GM19193 (cell line): Measurements from ENCODE around the gene CX3CR1.

Experiments
- POLR2A ChIP-seq: IDR thresholded peaks from 4 replicates; pipeline ENCODE4 v1.6.1; 2011; ENCODE audit not compliant: insufficient read depth, insufficient read length; ENCODE audit errors: extremely low read depth

CX3CR1 gene

DNA sequence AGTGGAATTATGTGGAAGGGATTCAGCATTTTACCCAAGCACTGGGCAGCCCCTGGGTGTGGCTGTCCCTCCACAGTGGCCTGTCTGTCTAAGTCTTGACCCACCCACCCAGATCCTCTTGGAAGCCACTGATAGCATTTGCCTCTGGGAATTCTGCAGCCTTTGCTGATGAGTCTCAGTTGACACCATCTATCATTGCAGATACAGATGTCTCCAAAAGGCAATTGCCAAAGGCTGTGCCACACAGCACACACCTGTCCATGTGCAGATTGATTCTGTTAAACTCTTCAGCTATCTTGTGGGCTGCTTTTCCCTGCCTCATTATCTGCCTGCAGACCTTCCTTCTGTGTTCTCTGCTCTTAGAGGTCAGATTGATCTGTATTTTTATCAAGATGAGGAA, 18.1 kb downstream of the CX3CR1 start:
- TF ChIP-seq POLR2A, result no peak

DNA sequence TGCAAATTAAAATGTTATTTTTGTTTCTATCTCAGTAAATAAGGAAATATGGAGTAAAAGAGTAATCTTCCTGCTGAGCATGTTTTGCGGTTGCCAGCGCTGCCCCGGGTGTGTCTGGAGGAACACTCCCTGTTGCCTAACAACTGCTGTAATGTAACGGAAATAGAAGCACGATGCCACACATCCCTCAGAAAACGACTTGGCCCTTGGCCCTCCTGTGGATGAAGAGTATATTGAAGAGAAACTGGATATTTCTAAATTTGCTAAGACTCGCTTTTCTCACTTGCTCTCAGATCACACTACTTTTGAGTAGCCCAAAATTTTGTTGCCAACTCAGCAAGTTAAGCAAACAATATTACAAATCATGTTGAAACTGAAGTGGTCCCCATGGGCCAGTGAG, 18.9 kb downstream of the CX3CR1 start:
- no peak for TF ChIP-seq POLR2A

DNA sequence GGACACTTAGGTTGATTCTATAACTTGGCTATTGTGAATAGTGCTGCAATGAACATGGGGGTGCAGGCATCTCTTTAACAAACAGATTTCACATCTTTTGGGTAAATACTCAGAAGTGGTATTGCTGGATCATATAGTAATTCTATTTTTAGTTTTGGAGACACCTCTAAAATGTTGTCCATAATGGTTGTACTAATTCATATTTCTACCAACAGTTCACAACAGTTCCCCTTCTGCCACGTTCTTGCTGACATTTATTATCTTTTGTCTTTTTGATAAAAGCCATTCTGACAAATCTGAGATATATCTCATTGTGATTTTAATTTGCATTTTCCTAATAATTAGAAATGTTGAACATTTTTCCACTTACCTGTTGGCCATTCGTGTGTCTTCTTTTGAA, 19.5 kb downstream of the CX3CR1 start:
- no peak for TF ChIP-seq POLR2A

DNA sequence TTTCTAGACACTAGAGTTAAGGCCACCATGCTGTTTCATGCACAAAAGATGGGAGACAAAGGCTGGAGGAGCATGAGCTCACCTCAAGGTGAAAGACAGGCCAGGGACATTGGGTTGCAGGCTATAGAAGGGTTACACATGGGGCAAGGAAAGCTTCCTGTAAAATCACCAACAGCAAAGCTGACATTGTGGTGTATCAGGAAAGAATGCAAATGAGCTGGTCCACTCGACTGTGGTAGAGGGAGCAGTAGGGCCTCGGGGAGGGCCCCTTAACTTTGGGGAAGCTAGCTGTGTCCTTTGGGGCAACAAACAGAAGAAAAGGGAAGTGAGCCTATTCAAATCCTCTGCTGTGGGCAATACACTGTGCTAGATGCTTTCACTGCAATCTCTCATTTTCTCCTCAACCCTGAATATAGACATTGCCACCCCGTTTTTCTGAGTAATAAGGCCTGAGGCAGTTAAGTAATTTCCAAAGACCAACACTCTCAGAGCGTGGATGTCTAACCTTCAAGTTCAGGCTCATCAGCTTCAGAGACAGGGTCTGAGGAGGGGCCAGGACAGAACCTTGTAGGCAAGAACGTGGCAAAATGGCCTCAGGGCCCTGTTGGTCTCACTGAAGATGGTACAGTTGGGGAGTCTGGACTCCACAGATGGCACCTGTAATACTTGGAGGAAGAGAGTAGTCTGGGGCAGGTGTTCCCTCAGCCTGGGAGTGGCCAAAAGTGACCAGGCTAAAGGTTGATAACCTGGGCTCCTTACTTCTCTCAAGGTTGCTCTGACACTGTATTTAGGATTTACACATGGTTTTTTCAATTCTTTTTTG, 24.1 kb downstream of the CX3CR1 start:
- TF ChIP-seq POLR2A, result no peak

DNA sequence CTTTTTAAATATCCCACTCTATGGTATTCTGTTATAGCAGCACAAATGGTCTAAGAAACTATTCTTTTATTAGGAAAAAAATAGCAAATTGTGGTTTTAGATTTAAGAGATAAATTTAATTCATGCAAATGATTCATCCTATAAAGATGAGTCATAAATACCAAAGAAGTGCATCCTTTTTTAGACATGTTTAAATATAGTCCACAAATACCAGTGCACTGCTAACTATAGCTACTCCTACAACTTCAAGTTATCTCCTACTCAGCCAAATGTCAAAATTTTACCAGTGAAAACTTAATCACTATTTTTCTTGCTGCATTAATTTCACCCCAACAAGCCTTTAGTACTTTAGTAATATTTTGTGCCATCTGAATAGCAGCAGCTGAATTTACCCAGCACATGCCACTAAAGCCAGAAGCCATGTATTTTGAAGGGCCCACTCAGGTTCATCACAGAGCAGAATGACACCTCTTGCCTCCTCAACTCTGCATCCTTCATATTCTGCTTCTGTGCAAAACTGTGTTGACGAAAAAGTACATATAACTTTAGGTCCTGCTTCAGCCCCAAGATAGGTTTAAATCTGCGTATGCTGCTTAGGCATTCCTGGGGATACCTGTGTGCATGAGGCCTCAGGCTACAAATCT, 24.9 kb downstream of the CX3CR1 start:
- TF ChIP-seq POLR2A, result no peak

DNA sequence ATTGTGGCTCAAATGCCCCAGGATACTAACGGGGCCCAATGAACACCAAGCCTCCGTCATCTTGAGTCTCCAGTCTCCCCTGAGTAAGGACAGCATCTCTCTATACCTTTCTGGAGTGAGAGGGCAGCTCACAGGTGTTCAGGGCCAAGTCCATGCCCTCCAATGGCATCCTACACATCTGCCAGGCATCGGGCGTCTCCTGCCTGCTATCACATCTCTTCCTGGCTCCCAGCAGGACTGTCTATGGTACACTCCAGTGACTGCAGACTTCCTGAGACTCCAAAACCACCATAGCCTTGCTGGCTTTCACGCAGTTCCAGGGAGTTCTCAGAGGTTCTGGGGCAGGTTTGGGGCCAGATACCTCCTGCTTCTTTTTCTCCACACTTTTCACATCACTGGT, 28.3 kb downstream of the CX3CR1 start:
- no peak for TF ChIP-seq POLR2A

DNA sequence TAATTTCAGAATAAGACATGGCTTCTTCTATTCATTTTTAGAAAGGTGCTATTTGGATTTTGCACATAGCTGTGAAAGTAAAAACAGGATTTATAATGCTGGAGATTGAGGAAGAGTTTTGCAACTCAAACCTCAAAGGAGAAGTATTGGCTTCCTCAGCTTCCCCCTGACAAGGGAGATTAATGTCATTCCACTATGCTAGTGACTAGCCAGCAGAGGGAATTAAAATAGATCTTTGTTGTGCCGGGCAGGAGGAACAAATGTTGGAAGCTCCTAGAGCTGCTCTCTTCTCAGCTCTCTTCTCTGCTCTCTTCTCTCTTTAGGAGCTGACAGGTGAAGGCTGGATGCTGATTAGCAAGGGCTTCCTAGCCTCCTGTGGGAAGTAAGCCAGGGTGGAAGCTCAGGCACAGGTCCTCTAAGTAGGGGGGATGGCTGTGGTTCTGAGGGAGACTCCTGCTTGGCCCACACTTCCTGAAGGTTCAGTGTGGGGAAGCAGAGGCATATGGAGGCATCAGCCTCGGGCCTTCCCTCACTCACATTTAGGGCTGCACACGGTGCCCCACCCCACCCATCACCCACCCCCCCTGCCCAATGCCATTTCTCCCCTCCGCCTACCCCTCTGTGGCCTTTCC, 29.6 kb downstream of the CX3CR1 start:
- TF ChIP-seq POLR2A, result no peak

DNA sequence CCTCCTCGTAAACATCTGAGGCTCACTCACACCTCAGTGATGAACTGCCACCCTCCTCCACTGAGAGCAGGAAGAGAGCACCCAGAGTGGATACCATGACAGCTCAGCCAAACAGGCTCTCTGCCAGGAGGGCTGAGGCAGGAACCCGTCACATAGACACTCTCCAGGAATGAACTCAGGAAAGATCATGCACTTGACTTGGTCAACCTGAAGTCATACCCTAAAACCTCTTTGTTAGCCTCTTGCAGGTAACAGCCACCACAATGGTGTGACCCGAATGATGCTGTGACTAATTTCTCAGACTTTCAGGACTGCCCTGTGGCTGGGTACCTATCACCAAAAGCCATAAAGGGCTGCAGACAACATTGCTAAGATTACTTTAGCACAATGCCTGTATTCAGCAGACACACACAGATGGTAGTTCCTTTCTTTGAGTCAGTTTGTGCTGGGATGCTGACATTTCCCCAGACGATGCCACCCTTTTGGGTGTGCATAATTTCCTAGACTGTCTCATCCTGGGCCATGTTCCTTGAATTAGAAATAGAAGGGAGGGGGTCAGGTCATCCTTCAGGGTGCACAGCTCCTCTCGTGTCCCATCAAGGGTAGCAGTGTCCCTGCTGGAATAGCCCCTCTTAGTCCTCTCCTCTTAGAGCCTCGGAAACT, 30.3 kb downstream of the CX3CR1 start:
- no peak for TF ChIP-seq POLR2A

DNA sequence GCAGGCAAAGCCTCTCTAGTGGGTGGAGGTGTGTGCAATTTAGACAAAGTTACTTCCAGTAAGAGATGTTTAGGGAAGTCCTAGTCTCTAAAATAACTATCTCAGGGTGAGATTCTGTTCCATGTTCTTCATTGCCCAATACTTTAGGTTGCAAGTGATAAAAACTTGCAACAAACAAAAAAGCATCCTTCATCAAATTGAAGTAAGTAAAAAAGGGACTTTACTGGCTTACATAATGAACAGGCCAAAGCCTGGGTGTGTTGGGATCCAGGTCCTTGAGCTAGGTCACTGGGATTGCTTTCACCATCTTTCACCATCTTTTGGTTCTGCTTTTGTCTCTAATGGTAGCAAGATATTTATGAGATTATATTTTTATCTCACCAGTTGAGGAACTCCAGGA, 38.3 kb downstream of the CX3CR1 start:
- TF ChIP-seq POLR2A, result no peak

DNA sequence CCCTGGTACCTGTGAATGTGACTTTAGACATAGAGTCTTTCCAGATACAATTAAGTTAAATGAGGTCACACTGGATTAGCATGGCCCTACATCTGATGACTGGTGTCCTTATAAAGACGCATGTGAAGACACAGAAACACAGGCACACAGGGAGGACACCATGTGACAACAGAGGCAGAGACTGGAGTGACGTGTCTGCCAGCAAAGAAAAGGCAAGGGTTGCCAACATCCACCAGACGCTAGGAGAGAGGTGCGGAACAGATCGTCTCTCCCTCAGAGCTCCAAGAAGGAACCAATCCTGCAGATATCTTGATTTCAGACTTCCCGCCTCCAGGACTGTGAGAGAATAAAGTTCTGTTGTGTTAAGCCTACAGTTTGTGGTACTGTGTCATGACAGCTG, 42.8 kb downstream of the CX3CR1 start:
- no peak for TF ChIP-seq POLR2A

DNA sequence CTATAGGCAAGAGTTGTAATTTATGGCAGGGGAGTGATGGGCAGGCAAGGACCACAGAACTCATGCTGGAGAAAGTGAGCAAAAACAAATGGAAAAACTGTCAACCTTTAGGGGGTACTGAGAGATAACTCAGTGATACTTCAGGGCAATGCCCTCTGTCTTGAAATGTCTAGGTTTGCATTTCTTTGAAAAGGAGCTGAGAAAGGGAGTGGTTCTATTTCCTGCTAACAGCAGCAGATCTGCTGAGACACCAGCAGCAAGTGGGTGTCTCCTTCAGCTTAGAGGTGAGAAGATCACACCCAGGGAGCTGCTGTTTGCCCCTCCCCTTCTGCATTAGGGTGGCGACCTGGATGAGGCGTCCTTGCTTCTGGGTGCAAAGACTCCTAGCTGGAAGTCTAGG, 45.2 kb downstream of the CX3CR1 start:
- no peak for TF ChIP-seq POLR2A

DNA sequence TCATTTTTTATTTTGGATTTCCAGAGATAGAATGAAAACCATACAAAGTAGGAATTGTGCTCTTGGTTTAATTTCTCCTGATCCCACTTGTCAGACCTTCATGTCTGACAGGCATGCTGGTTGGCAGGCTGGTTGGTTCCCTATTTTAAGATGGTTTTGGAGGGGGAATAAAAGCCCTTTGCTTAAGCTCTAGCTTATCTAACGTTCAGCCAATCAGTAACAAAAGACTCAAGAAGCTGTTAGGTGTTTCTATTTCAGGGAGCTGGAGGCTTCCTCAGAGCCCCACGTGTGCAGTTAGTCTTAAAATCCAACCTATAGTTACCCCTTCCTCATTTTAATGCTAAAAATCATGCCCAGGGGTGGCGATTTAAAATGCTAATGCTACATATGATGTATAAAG, 47.0 kb downstream of the CX3CR1 start:
- no peak for TF ChIP-seq POLR2A

DNA sequence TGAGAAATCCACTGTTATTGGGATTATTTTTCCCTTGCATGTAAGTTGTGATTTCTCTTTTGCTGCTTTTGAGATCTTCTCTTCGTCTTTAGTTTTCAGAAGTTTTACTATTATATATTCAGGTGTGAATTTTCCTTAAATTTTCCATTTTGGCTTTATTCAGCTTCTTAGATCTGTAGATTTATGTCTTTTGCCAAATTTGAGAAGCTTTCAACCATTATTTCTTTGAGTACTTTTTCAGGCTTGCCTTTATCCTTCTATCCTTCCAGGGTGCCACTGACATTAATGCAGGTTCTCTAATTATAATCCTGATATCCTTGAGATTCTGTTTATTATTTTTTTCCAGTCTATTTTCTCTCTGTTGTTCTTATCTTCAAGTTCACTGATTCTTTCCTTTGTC, 49.4 kb downstream of the CX3CR1 start:
- no peak for TF ChIP-seq POLR2A

DNA sequence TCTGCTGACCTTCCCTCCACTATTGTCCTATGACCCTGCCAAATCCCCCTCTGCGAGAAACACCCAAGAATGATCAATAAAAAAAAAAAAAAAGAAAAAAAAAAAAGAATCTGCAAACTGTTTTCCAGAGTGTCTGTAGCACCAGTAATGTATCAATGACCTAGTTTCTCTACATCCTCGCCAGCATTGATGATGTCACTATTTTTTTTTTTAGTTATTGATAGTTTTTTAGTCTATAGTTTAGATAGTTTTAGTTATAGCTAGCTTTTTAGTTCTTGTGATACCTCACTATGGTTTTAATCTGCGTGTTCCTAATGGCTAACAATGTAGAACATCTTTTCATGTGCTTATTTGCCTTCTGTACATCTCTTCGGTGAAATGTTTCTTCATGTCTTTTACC, 51.3 kb downstream of the CX3CR1 start:
- no peak for TF ChIP-seq POLR2A

DNA sequence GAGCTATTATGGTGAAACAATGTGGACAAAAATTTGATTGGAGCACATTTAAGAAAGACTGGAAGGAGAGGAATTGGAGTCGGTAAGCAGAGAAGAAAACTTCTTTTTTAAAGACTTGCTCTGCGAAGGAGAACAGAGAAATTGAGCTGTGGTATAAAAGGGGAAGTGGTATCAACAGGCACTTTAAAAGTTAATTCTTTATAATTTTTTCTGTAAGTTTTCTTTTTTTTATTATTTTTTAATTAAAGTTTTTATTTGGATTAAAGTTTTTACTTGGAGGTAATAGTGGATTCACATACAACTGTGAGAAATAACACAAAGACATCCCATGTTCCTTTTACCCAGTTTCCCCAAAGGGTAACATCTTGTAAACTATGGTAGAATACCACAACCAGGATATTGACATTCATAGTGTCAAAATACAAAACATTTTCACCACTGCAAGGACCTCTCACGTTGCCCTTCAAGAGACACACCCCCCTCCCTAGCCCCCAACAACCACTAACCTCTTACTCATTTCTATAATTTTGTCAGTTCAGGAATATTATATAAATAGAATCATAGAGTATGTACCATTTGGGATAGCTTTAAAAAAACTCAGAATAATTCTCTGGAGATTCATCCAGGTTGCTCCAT, 53.6 kb downstream of the CX3CR1 start:
- no peak for TF ChIP-seq POLR2A
